Vagina (tissue), 2 donors: ENCODE data around the gene TRDN. TPM values are rescaled to one million over a fixed set of nuclear protein-coding genes. Genes with fewer than 3 reads are reported as not detected.

Experiments
- DNase-seq, 2 donors: peaks; one replicate each; pipeline ENCODE4 v3.0.0-alpha.2; 2017; ENCODE audit errors: extremely low spot score in 2 of 2
- H3K27ac ChIP-seq: fragments of 200-600 bp; sonication (generic); one replicate; pipeline ENCODE4 v1.5.1; 2019
- H3K27me3 ChIP-seq: fragments of 200-600 bp; sonication (generic); one replicate; pipeline ENCODE4 v1.5.1; 2019
- H3K36me3 ChIP-seq, 2 donors: fragments of 200-600 bp; sonication (generic); one replicate each; pipeline ENCODE4 v1.5.1; 2017 to 2019
- H3K4me1 ChIP-seq: fragments of 200-600 bp; sonication (generic); one replicate; pipeline ENCODE4 v1.5.1; 2019
- H3K4me3 ChIP-seq, 2 donors: fragments of 200-600 bp; sonication (generic); 1 replicate in 1 of 2; 2 replicates in 1 of 2; pipeline ENCODE4 v1.5.1; 2016 to 2019
- H3K9me3 ChIP-seq: fragments of 200-600 bp; sonication (generic); one replicate; pipeline ENCODE4 v1.5.1; 2019
- POLR2A ChIP-seq, 2 donors: fragments of 450-650 bp; IDR thresholded peaks; one replicate each; pipeline ENCODE4 v1.6.1; 2017; ENCODE audit warnings: antibody characterized with exemption in 2 of 2, mild to moderate bottlenecking in 2 of 2, moderate library complexity in 2 of 2
- POLR2AphosphoS5 ChIP-seq, 2 donors: sonication (generic); formaldehyde crosslinking; IDR thresholded peaks; one replicate each; pipeline ENCODE4 v1.9.0; 2017; ENCODE audit warnings: antibody characterized with exemption in 2 of 2, mild to moderate bottlenecking in 2 of 2, low read depth in 1 of 2; ENCODE audit not compliant: insufficient read depth in 1 of 2
- intact Hi-C: fragments of 100-400 bp; cut with DNase I; formaldehyde crosslinking; loops from one replicate; pipeline ENCODE4 v1.15.1; 2023
- total RNA-seq: library from RNA; depleted of rRNA; stranded (reverse); fragments of >200 nt; gene quantifications from one replicate; pipeline ENCODE4 v1.2.3, GENCODE V29; 2016
- TF ChIP-seq, protein P1 (sequence below), 3 experiments: fragments of 450-650 bp in 2 of 3; fragments of 200-600 bp in 1 of 3; sonication (generic) in 1 of 3; IDR thresholded peaks; one replicate each; pipeline ENCODE4 v1.5.1; 2017 to 2019; ENCODE audit warnings: antibody characterized with exemption in 3 of 3, mild to moderate bottlenecking in 2 of 3, moderate library complexity in 2 of 3

TRDN gene
- total RNA-seq, 1 donor from 2014 or later, result not detected

DNA sequence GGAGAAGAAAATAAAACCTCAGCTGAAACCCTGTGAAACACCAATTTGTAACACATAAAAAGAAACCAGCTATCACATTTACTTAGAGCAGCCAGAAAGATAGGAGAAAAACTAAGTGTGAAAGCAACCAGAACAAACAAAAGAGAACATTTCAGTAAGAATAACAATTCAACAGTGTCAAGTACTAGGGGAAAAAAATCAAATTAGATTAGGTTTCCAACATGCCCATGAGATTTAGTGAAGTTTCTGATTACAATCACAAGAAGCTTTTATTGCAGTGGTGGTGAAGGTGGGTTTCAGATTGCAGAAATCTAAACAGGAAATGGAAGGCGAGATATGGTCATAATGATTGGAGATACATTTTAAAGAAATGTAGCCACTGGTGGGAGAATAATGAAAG, 22.1 kb upstream of the TRDN start:
- H3K9me3 ChIP-seq, result no peaks in the 10 kb centered on the region
- intact Hi-C loops, result no loop called here
- TF ChIP-seq POLR2A (IDR thresholded peaks at IDR 0.05), result no peak
- no peak for TF ChIP-seq POLR2AphosphoS5 (IDR thresholded peaks at IDR 0.05; ENCODE audit: insufficient read depth in 1 of 2, low read depth in 1 of 2)
- TF ChIP-seq, protein P1, sequence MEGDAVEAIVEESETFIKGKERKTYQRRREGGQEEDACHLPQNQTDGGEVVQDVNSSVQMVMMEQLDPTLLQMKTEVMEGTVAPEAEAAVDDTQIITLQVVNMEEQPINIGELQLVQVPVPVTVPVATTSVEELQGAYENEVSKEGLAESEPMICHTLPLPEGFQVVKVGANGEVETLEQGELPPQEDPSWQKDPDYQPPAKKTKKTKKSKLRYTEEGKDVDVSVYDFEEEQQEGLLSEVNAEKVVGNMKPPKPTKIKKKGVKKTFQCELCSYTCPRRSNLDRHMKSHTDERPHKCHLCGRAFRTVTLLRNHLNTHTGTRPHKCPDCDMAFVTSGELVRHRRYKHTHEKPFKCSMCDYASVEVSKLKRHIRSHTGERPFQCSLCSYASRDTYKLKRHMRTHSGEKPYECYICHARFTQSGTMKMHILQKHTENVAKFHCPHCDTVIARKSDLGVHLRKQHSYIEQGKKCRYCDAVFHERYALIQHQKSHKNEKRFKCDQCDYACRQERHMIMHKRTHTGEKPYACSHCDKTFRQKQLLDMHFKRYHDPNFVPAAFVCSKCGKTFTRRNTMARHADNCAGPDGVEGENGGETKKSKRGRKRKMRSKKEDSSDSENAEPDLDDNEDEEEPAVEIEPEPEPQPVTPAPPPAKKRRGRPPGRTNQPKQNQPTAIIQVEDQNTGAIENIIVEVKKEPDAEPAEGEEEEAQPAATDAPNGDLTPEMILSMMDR (IDR thresholded peaks at IDR 0.05), result no peak
- H3K27ac ChIP-seq, result no peak overlapping the region
- DNase-seq, result no peak
- no peak overlapping the region for H3K4me3 ChIP-seq
- H3K4me1 ChIP-seq, result no peaks in the 10 kb centered on the region
- no peaks in the 10 kb centered on the region for H3K36me3 ChIP-seq
- H3K27me3 ChIP-seq, result no peaks in the 10 kb centered on the region

DNA sequence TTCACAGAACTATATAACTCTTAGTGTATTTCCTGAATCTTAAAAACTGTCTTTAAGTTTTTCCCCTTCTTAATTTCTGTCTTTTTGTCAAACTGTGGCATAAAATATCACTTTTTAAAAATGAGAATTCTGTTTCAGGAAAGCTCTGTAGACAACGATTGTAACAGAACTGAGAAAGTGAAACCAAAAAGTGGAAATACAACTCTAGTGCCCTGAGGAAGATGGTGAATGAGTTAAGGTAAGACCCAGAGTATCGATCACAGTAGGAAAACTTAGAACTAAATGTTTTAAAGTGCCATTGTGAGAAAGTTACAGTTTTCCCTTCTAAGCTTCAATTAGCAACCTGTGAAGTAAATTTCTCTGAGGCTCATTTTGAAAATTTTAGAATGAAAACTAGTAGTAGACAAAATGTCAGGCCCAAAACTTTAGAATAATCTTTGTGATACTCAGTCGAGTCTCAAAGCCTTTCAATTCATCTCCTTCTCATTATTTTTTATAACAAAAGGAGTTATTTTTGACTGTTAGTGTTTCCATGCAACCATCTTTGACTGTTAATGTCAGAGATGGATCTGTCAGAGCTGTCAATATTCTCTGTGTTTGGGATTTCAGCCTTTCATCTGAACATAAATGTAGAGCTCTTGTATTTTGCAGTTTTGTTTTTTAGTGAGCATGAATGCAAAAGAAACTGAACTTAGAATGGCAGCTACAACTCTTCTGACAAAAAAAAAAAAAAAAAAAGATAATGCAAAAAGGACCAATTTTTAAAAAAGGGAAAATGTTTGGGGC, 19.0 kb upstream of the TRDN start:
- DNase-seq, result no peak
- intact Hi-C loops, result no loop called here
- Histone ChIP-seq H3K36me3 (no peaks in the 10 kb centered on the region), H3K27ac (no peak overlapping the region), H3K4me3 (peak overlapping the region; percentile 12 to 16), H3K9me3 (no peaks in the 10 kb centered on the region), H3K27me3 (no peaks in the 10 kb centered on the region), H3K4me1 (no peaks in the 10 kb centered on the region)
- TF ChIP-seq POLR2AphosphoS5 (IDR thresholded peaks at IDR 0.05; ENCODE audit: insufficient read depth in 1 of 2, low read depth in 1 of 2) (no peak), POLR2A (IDR thresholded peaks at IDR 0.05) (no peak)
- TF ChIP-seq, protein P1 (IDR thresholded peaks at IDR 0.05), result no peak

DNA sequence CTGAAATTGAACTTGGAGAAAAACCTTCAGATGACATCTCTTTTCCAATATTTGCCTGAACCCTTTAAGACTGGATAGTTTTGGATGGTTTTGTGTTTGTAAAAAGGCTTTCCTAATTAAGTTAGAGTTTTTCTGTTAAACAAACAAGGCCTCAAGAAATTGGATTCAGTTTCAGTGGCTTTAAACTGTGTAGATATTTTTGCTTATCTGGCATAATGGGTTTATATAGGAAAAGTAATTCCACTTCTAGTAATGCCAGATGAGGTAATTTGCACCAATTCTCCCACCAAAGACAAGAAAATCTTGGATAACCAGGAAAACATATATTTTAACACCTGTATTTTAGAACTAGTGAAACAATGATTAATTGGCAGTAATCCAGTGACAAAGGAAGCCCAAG, 12.0 kb upstream of the TRDN start:
- no peak for TF ChIP-seq POLR2A (IDR thresholded peaks at IDR 0.05)
- no peak for TF ChIP-seq POLR2AphosphoS5 (IDR thresholded peaks at IDR 0.05; ENCODE audit: insufficient read depth in 1 of 2, low read depth in 1 of 2)
- TF ChIP-seq, protein P1 (IDR thresholded peaks at IDR 0.05), result no peak
- no peak overlapping the region for H3K4me3 ChIP-seq
- DNase-seq, result no peak
- H3K36me3 ChIP-seq, result no peaks in the 10 kb centered on the region
- H3K4me1 ChIP-seq, result no peaks in the 10 kb centered on the region
- no peaks in the 10 kb centered on the region for H3K27me3 ChIP-seq
- no peak overlapping the region for H3K27ac ChIP-seq
- no peaks in the 10 kb centered on the region for H3K9me3 ChIP-seq
- intact Hi-C loops, result no loop called here

DNA sequence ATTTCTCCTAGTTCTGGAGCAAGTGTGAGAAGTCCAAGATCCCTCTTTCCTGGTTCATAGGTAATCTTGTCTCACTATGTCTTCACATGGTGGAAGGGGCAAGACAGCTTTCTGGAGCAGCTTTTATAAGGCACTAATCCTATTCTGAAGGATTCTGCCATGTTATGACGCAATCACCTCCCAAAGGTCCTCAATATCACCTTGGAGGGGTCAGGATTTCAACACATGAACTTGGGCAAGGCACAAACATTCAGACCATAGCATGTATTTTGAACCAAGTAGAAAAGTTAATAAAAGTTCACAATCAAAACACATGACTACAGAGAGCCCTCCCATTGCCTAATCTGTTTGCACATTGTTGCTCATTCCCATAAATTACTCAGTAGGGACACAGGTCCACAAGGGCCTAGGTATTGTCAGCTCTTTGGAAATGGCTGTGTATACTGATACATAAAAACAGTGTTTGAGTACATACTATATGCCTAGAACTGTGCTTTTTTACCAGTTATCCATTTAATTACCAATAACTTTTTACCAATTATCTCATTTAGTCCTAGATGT, 11.3 kb upstream of the TRDN start:
- TF ChIP-seq POLR2A (IDR thresholded peaks at IDR 0.05), result no peak
- no peak for TF ChIP-seq POLR2AphosphoS5 (IDR thresholded peaks at IDR 0.05; ENCODE audit: insufficient read depth in 1 of 2, low read depth in 1 of 2)
- TF ChIP-seq, protein P1 (IDR thresholded peaks at IDR 0.05), result no peak
- no peak for DNase-seq
- Histone ChIP-seq H3K27me3 (no peaks in the 10 kb centered on the region), H3K9me3 (no peaks in the 10 kb centered on the region), H3K36me3 (no peaks in the 10 kb centered on the region), H3K4me3 (no peak overlapping the region), H3K27ac (no peak overlapping the region), H3K4me1 (no peaks in the 10 kb centered on the region)
- intact Hi-C loops, result no loop called here

DNA sequence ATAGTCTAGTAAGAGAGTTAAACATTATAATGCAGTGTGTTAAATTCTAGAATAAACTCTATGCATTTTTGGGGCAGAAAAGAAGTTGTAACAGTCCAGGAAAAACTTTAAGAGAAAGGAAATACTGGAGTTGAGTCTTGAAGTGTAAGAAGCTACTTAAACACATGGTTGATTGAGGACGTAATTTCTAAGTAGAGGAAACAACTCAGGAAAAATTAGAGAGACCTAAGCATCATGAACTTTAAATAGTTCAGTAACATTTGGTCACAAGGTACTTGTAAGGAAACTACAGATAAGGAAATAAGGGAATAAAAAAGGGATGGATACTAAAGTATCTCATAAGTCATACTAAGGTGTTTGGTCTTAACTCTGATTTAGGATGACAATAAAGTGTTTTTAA, 4.7 kb upstream of the TRDN start:
- H3K27me3 ChIP-seq, result no peaks in the 10 kb centered on the region
- TF ChIP-seq POLR2A (IDR thresholded peaks at IDR 0.05), result no peak
- TF ChIP-seq, protein P1 (IDR thresholded peaks at IDR 0.05), result no peak
- TF ChIP-seq POLR2AphosphoS5 (IDR thresholded peaks at IDR 0.05; ENCODE audit: insufficient read depth in 1 of 2, low read depth in 1 of 2), result no peak
- H3K4me3 ChIP-seq, result no peak overlapping the region
- no peak overlapping the region for H3K27ac ChIP-seq
- H3K4me1 ChIP-seq, result no peaks in the 10 kb centered on the region
- no peak for DNase-seq
- no peaks in the 10 kb centered on the region for H3K9me3 ChIP-seq
- H3K36me3 ChIP-seq, result no peaks in the 10 kb centered on the region
- intact Hi-C loops, result no loop called here
